GM18520 (cell line): Measurements from ENCODE around the gene PKMYT1.

Experiments used
- ATAC-seq: cut with Tn5 transposase; IDR thresholded peaks from one replicate; pipeline ENCODE4 v1.9.1; 2021; ENCODE audit not compliant: unreplicated experiment

PKMYT1 gene

DNA sequence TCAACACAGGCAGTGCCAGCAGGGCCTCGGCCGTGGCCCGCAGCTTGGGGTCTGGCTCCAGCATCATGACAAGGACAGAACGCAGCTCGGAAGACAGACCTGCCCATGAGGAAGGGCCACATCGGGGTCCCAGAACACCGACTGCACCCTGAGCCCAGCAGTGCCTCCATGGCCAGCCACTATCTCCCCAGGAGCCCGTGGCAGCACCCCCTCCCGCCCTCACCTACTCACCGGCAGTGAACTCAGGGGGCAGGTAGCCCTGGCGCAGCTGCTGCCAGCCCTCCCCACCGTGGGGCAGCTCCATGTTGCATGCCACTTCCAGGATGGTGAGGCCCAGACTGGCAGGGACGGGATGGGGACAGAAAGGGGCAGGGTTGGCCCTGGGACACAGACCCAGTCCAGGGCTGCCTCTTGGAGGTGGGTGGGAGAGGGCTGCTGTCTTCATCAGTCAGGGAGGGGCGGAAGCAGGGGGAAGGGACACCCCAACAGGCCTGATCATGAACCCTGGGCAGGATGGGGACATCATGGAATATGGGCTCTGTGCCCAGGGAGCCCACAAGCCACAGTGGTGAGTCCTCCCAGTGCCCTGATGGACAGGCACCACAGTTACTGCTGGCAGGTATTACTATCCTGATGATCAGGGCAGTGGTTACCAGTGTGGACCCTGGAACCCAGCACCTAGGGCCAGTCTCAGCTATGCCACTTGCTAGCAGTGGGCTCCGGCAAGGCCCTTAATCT is 5.8 kb downstream of the PKMYT1 start:
- ATAC-seq, result no peak

DNA sequence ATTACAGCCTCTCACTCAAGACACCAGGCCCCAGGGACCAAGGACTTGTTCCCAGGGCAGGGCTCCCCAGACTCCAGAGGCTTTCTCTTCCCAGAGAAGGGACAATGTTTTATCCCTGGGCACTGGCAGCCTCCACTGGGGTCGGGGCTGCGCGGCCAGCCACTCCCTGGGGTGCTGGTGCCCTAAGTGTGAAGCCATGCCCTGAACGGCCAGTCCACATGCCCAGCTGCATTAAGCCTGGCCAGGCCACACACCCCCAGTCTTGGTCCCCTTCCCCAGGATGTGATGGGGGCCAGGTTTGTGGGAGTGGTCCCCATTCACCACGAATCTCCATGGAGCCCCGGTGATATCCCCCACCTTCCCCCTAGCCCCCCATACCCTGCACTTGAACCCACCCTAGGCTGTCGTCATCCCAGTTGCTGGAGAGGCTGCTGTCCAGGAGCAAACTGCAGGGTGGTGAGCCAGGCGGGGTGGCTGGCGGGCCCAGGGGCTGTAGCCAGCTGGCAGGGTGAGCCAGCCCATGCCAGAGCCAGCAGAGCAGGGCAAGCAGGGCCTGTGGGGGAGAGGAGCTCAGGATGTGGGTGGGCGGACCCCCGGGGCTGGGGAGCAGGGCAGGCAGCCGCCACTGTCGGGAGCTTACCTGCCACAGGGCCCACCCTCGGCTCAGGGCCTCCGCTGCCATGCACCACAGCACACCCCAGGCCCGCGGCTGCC is 6.5 kb downstream of the PKMYT1 start:
- ATAC-seq, result no peak

DNA sequence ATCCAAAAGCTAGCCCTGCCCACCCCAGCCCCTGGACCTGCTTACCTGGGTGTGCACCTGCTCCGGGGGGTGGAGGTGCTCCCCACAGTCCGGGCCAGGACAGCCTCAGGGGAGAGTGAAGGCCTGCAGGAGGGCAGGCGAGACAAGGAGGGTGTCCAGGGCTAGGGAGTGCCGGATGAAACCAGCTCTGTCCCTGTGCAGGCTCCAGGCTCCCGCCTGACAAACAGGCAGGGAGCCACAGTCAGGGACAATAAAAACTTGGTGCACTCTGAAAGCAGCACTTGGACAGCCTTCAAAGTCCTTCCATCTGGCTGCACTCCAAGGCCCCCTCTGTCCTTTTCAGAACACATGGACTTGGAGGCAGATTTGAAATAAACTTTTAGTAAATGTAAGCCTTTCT is 7.2 kb downstream of the PKMYT1 start:
- ATAC-seq, result no peak

DNA sequence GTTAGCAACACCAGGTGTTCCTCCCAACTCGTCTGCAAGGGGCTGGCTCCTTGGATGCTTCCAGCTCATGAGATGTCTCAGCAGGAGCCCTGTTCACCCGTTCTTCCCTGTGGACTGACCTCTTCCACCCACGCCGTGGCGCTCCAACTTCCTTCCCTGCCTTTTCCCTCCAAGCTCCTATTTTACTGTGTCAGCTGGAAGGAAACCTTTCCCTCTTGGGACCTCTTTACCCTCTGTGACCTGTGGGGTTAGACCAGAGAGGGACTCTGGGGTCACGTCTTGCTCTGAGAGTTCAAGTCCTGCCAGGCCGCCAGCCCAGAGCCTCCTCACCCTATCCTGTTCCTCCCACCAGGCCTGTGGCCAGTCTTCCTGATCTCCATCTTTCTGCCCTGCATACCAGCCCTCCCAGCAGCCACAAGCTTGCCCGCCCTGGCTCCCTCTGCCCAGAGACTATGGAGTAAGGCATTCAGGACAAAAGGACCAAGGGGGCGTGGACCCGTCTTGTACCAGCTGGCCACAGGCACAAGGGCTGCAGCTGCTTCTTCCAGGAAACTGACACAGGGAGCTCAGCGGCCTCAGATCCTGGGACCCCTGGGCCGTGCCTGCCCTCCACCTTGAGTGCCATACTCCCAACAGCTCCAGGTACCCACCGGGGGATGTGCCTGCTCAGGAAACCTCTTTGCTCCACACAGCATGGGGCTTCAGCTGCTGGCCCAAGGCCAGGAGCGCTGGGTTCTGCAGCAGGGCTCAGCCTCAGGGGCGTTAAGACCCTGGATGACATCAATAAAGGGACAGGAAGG is 8.1 kb downstream of the PKMYT1 start:
- no peak for ATAC-seq

DNA sequence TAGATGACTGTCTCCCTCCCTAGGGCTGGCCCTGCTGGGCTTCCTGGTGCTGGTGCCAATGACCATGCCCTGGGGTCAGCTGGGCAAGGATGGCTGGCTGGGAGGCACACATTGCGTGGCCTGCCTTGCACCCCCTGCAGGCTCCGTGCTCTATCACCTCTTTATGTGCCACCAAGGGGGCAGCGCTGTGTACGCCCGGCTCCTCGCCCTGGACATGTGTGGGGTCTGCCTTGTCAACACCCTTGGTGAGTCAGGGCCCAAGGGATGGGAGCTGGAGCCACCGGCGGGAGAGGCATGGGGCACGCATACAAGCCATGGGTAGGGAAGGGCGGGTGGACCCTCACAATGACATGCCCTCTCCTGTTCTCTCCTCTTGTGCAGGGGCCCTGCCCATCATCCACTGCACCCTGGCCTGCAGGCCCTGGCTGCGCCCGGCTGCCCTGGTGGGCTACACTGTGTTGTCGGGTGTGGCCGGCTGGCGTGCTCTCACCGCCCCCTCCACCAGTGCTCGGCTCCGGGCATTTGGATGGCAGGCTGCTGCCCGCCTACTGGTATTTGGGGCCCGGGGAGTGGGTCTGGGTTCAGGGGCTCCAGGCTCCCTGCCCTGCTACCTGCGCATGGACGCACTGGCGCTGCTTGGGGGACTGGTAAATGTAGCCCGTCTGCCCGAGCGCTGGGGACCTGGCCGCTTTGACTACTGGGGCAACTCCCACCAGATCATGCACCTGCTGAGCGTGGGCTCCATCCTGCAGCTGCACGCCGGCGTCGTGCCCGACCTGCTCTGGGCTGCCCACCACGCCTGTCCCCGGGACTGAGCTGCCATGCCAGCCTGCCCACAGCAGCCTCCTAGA is 8.9 kb downstream of the PKMYT1 start:
- ATAC-seq, result no peak

DNA sequence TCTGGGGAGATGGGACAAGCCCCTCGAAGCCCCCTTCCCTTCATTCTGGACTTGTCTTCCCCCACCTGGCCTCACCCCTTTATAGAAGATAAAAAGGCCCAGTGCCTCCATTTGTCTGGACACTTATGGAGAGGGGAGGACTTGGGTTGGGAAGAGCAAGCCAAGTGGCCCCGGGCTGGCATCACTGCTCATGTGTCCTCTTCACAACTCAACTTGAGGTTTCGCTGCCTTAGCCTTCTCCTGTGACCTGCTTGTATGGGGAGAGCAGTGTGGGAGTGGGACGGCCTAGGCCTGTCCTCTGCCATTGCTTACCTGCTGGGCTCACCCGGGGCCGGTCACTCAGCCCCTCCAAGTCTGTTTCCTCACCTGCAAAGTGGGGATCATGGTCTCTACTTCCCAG is 9.7 kb downstream of the PKMYT1 start:
- ATAC-seq, result no peak

DNA sequence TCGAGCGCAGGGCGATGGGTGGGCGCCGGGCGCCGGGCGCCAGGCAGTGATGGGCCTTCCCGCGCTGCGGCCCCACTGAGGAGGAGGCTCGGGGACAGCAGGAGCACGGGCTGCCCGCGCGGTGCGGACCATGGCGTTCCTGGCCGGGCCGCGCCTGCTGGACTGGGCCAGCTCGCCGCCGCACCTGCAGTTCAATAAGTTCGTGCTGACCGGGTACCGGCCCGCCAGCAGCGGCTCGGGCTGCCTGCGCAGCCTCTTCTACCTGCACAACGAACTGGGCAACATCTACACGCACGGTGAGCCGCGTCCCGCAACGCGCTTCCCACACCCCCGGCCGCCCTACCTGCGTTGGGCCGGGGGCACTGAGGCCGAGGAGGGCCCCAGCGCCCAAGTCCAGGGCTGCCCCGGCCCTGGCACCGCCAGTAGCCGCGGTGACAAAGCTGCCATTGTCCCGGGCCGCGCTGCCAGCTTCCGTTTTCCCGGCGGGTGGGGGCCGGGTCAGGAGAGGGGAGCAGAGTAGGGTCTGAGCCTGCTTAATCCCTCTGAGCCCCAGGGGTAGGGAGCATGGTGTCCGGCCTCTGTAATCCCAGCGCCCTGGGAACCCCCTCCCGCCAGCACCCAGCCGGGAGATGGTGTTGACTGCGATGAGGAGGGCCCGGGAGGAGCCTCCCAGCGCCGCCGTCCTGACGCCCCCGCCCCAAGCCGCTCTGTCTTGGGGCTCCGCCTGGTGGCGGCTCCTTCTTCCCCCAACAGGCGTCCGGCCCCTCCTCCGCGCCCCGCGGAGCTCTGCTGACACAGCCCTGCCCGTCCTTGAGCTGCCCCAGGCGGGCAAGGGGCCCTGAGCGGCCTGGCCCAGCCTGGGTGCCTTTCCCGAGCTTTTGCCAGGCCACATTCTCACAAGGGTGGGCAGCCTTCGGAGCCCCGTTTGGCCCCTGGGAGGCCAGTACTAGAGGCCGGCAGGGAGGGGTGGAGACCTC is 10.4 kb downstream of the PKMYT1 start:
- ATAC-seq, result no peak

DNA sequence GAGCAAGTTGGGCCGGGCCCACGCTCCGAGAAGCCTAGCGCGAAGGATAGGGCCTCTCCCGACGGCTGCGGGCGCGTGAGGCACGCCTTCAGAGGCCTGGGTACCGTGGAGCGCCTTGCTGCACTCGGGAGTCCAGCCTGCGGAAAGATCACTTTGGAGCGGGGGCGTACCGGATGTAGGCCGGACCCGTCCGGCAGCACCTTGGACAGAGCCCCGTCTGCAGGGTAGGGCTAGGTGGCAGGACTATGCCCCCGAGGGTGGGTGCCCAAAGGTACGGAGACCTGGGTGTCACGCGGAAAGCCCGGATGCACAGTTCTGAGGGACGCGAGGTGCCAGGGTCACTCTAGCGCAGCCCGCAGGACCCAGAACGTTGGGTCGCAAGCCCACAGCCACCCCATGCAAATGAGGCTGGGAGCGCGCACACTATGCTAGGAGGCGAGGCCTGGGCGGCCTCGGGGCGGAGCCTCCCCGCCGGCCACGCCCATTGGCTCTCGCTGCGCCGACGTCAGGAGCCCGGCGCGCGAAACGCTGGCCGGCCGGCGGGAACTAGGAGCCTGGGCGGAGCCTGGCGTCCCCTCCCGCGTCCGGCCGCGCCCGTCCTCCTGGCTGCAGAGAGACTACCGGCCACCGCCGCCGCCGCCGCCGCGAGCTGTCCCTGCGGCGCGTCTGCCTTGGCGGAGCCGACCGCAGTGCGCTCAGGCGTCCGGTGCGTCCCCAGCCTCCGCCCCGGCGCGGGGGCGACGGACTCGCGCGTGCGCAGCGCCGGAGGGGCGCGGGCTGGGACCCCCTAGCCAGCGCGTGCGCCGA is 11.3 kb downstream of the PKMYT1 start, which contains the start of gene PAQR4:
Gene PAQR4, plus strand, starts transcription at position 611 of the 807 bp plus-strand sequence. CDS start 327 bp downstream, outside the sequence.
- peak; percentile 67 for ATAC-seq

DNA sequence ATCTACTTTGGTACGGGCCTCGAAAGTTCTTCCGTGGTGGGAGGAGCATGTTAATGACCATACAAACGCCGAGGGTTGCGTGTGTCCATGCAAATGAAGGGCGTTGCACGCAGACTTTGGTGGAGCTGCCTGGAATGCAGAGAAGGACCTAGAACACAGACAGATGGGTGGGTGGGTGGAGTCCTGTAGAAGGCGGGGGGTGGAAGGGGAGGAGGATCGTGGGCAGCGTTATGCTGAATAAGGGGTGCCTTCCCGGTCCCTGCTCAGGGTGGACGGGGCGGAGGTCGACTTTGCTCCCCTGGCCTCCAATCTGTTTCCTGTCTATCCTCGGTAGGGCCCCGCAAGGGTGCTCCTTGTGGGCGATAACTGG is 11.9 kb downstream of the PKMYT1 start:
- ATAC-seq, result no peak

DNA sequence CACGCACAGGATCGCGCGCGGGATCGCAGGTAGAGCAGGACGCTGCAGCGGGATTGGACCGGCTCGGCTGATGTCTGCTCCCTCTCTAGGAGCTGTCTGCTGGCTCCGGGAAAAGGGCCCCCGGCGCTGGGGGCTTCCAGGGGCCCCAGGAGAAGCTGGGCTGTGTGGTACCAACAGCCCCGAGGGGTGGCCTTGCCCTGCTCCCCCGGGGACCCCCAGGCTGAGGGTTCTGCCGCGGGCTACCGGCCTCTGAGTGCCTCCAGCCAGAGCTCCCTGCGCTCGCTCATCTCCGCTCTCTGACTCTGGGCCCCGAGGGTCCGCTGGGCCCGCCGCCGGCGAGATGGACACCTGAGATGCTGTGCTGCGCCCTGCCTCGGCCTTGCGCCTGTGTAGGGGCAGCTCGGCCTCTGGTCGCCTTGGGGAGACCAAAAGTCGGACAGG is 12.5 kb downstream of the PKMYT1 start:
- no peak for ATAC-seq

DNA sequence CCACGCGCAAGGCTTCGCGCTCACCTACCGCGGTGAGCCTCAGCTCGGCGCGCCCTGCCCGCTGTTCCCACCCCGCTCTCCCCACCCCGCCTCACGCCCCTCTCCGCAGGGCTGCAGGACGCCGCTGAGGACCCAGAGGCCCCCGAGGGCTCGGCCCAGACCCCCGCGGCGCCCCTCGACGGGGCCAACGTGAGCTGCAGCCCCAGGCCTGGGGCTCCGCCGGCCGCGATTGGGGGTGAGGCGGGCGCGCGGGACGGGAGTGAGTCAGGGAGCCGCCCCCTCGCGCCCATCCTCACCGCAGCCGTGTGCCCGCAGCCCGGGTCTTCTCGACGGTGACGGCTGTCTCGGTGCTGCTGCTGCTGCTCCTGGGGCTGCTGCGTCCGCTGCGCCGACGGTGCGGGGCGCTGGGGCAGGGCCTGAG is 13.0 kb downstream of the PKMYT1 start:
- ATAC-seq, result no peak

DNA sequence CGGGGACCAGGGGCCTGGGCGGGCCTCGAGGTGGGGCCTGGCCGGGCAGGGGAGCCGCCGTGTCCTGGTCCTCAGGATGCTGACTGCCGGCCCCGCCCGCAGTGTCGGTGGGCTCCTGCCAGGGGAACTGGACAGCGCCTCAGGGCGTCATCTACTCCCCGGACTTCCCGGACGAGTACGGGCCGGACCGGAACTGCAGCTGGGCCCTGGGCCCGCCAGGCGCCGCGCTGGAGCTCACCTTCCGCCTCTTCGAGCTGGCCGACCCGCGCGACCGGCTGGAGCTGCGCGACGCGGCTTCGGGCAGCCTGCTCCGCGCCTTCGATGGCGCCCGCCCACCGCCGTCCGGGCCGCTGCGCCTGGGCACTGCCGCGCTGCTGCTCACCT is 13.4 kb downstream of the PKMYT1 start:
- no peak for ATAC-seq

DNA sequence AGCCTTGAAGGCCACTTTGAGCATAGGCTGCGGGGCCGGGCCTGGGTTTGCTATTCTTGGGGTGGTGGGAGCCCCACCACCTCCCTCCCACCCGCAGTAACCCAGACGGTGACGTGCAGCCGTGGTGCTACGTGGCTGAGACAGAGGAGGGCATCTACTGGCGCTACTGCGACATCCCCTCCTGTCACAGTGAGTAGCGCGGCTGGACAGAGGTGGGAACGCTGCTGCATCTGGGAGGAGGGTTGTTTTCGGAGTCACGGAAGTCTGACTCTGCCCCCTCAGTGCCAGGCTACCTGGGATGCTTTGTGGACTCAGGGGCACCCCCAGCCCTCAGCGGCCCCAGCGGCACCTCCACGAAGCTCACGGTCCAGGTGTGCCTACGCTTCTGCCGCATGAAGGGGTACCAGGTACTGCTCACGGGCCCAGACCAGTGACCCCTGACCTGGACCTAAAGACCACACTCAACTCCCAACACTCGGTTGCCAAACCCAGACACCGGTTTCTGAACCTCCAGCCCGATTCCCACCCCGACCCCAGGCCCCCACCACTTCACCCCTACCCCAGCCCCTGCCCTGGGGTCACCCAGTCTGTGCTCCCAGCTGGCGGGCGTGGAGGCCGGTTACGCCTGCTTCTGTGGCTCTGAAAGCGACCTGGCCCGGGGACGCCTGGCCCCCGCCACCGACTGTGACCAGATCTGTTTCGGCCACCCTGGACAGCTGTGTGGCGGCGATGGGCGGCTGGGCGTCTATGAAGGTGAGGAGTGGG is 14.0 kb downstream of the PKMYT1 start:
- ATAC-seq, result no peak

DNA sequence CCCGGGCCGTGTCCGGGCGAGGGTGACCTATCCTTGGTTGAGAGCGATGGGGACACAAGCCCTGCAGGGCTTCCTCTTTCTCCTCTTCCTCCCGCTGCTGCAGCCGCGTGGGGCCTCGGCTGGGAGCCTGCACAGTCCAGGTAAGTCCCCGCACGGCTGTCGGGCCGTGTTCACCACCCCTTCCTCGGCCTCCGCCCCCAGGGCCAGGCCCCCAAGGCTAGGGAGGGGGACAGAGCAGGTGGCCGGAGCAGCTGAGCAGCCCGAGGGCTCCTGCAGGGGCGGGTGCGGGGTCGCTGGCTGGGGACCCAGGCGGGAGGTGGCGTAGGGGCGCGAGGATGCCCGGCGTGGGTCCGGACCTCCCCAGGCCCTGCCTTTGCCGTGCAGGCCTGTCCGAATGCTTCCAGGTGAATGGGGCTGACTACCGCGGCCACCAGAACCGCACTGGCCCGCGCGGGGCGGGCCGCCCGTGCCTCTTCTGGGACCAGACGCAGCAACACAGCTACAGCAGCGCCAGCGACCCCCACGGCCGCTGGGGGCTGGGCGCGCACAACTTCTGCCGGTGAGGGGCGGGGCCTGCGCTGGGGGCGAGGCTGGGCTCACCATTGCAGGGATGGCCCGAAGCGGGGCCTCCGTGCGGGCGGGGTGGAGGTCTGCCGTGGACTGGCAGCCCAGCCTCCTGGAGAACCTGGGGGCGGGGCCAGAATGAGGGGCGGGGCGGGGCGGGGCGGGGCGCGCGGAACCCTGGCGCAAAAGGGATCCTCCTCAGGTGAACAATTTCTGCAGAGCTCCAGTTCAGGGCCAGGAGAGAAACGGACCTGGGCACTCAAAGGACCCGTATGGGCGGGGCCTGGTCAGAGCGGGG is 15.5 kb downstream of the PKMYT1 start:
- ATAC-seq, result no peak

DNA sequence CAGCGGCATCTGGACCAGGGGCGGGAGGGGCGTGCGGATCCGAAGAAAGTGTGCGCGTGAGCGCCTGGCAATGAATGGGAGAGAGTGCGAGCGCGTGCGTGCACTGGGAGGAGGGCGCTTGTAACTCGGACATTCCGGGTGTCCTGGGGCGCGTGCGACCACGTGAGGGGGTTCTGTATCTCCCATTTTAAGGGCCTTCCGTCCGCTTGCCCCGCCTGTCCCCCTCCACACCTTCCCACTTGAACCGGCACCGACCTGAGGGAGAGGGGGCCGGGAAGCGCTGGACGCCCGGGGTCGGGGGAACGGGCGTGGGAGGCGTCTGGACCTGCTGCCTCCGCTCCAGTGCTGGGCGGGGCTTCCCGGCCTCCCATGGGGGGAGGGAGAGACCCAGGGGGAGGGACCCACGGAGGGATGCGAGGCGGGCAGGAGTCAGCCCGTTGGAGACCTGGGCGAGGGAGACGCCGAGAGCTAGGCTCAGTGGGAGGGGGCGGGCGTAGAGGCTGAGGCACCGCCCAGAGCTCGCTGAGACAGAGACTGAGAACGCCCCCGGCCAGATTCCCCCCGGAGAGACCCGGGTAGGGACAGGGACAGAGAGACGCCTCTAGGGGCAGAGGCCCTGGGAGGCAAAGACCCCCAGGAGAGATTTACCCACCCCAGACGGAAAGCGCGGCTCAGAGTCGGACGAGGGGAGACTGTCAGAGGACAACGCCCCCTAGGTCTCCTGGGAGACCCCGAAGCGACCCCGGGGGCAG is 16.3 kb downstream of the PKMYT1 start, which contains the start of gene KREMEN2:
Gene KREMEN2, plus strand, starts transcription at position 553 of the 752 bp plus-strand sequence. CDS start 246 bp downstream, outside the sequence.
- no peak for ATAC-seq

DNA sequence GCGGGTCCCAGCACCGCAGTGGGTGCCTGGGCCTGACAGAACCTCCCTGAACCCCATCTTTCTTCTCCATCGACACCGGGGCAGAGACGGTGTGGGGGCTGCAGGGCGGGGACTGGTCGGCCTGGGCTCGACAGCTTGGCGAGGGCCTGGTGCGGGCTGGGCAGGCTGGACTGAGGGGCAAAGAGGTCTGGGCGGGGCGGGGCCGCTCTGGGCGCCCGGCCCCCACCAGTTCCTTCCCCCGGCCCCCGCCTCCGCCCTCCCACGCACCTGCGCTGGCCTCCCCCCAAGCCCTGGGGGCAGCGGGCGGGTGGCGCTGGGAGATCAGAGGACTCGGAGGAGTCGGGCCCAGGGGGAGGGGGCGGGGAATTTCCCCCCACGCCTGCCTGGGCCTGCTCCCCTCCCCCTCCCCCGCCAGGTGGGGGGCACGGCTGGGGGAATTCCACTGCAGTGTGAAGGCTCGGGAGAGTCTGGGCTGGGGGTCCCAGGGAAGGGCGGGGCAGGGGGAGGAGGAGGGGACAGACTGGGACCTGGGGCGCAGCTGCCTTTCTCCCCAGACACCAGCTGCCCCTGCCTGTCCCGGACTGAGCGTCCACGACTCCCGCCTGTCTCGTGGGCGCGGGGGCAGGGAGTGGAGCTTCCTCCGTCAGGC is 17.0 kb downstream of the PKMYT1 start:
- ATAC-seq, result no peak
